HS-5 (cell line): Measurements from ENCODE around the gene DLX6.

Experiments used
- DNase-seq: peaks from one replicate; pipeline ENCODE4 v3.0.0-alpha.2; 2012; ENCODE audit warnings: low read depth

DLX6 gene

GRCh38 chr7:97005183-97006054 lies at the start of gene DLX6:
TSS of gene DLX6 (plus strand) at chr7:97005553. CDS start at chr7:97005978, 425 bp downstream.
- peak; percentile 42 for DNase-seq

GRCh38 chr7:96959135-96959534 lies 46.2 kb upstream of the DLX6 start:
- no peak for DNase-seq

- peak; percentile 35 for DNase-seq
Measured at GRCh38 chr7:96962221-96962885, 43.0 kb upstream of the DLX6 start.

GRCh38 chr7:96968981-96969380 lies 36.4 kb upstream of the DLX6 start:
- no peak for DNase-seq

- DNase-seq, result no peak
Measured at GRCh38 chr7:96970739-96971138, 34.6 kb upstream of the DLX6 start.

GRCh38 chr7:96973986-96974385 lies 31.4 kb upstream of the DLX6 start:
- DNase-seq, result no peak

GRCh38 chr7:96976106-96976505 lies 29.2 kb upstream of the DLX6 start:
- DNase-seq, result no peak

- DNase-seq, result no peak
Measured at GRCh38 chr7:96977445-96977844, 27.9 kb upstream of the DLX6 start.

GRCh38 chr7:96979551-96980276 lies 25.6 kb upstream of the DLX6 start:
- DNase-seq, result no peak

GRCh38 chr7:96982586-96982985 lies 22.8 kb upstream of the DLX6 start:
- DNase-seq, result no peak

GRCh38 chr7:96985992-96986391 lies 19.4 kb upstream of the DLX6 start:
- no peak for DNase-seq

GRCh38 chr7:96986901-96987300 lies 18.5 kb upstream of the DLX6 start:
- DNase-seq, result no peak

GRCh38 chr7:96987719-96988118 lies 17.6 kb upstream of the DLX6 start:
- no peak for DNase-seq

- no peak for DNase-seq
Measured at GRCh38 chr7:96989241-96989858, 16.0 kb upstream of the DLX6 start.

GRCh38 chr7:96989859-96990317 lies 15.5 kb upstream of the DLX6 start:
- no peak for DNase-seq

- DNase-seq, result no peak
Measured at GRCh38 chr7:96991546-96992191, 13.7 kb upstream of the DLX6 start.

GRCh38 chr7:96992192-96993005 lies 13.0 kb upstream of the DLX6 start:
- DNase-seq, result no peak

GRCh38 chr7:96993094-96993865 lies 12.1 kb upstream of the DLX6 start:
- no peak for DNase-seq

GRCh38 chr7:96993980-96994379 lies 11.4 kb upstream of the DLX6 start:
- no peak for DNase-seq
